GM21576 (cell line): ENCODE measurements around the gene ADGRG1.

Experiments used
- ATAC-seq: cut with Tn5 transposase; IDR thresholded peaks from one replicate; pipeline ENCODE4 v1.9.1; 2021; ENCODE audit warnings: mild to moderate bottlenecking, moderate library complexity; ENCODE audit not compliant: unreplicated experiment

ADGRG1 gene

GRCh38 chr16:57604177-57604576, 24.3 kb upstream of the ADGRG1 start:
- ATAC-seq = no peak

- no peak for ATAC-seq
Measured at GRCh38 chr16:57606147-57606846, 22.1 kb upstream of the ADGRG1 start.

- ATAC-seq = no peak
Measured at GRCh38 chr16:57606847-57607501, 21.5 kb upstream of the ADGRG1 start.

GRCh38 chr16:57607676-57608461, 20.6 kb upstream of the ADGRG1 start:
- ATAC-seq = no peak

- ATAC-seq = no peak
Measured at GRCh38 chr16:57608462-57609113, 19.8 kb upstream of the ADGRG1 start.

- ATAC-seq = peak; percentile 89
Measured at GRCh38 chr16:57609541-57610401, 18.7 kb upstream of the ADGRG1 start.

GRCh38 chr16:57610611-57611010, 17.8 kb upstream of the ADGRG1 start:
- no peak for ATAC-seq

GRCh38 chr16:57611181-57611580, 17.2 kb upstream of the ADGRG1 start:
- ATAC-seq = no peak

- ATAC-seq = no peak
Measured at GRCh38 chr16:57611706-57612105, 16.7 kb upstream of the ADGRG1 start.

- ATAC-seq = no peak
Measured at GRCh38 chr16:57612494-57612893, 15.9 kb upstream of the ADGRG1 start.

GRCh38 chr16:57613514-57613913, 14.9 kb upstream of the ADGRG1 start:
- ATAC-seq = no peak

- no peak for ATAC-seq
Measured at GRCh38 chr16:57614536-57614935, 13.9 kb upstream of the ADGRG1 start.

- ATAC-seq = no peak
Measured at GRCh38 chr16:57614944-57615343, 13.5 kb upstream of the ADGRG1 start.

GRCh38 chr16:57615813-57616212, 12.6 kb upstream of the ADGRG1 start:
- ATAC-seq = no peak

GRCh38 chr16:57616241-57616640, 12.2 kb upstream of the ADGRG1 start:
- ATAC-seq = no peak

- ATAC-seq = no peak
Measured at GRCh38 chr16:57616876-57617275, 11.6 kb upstream of the ADGRG1 start.

- ATAC-seq = no peak
Measured at GRCh38 chr16:57617604-57618111, 10.8 kb upstream of the ADGRG1 start.

- ATAC-seq = no peak
Measured at GRCh38 chr16:57618296-57619132, 9.9 kb upstream of the ADGRG1 start.

GRCh38 chr16:57619133-57619605, 9.3 kb upstream of the ADGRG1 start:
- ATAC-seq = no peak
